HepG2 (cell line): ENCODE measurements around the gene IP6K3. TPM values are rescaled to one million over a fixed set of nuclear protein-coding genes. Genes with fewer than 3 reads are reported as not detected.
A peak's percentile ranks its signal among the peaks of the same experiment; 100 is the strongest.

Experiments used
- CREB1 ChIP-seq, 2 experiments: fragments of 450-650 bp in 1 of 2; IDR thresholded peaks; 2 replicates each; pipeline ENCODE4 v1.6.1; 2016 to 2017; ENCODE audit warnings: control low read depth in 1 of 2, mild to moderate bottlenecking in 1 of 2, missing compliant biosample characterization in 1 of 2, missing genetic modification characterization in 1 of 2
- GZF1 ChIP-seq: sonication (generic); formaldehyde crosslinking; IDR thresholded peaks from 2 replicates; pipeline ENCODE4 v1.5.1; 2020; ENCODE audit warnings: mild to moderate bottlenecking, missing genetic modification reagents
- NFKBIZ ChIP-seq: IDR thresholded peaks from 2 replicates; pipeline ENCODE4 v1.6.1; 2018; ENCODE audit warnings: missing genetic modification reagents, missing compliant biosample characterization
- NRL ChIP-seq: sonication (generic); formaldehyde crosslinking; IDR thresholded peaks from 2 replicates; pipeline ENCODE4 v1.5.0; 2020; ENCODE audit warnings: missing genetic modification reagents, mild to moderate bottlenecking, moderate library complexity, borderline replicate concordance
- PAX8 ChIP-seq: sonication (generic); formaldehyde crosslinking; IDR thresholded peaks from 2 replicates; pipeline ENCODE4 v1.8.0; 2022; ENCODE audit warnings: mild to moderate bottlenecking, missing genetic modification reagents, borderline replicate concordance
- TEAD2 ChIP-seq: sonication (generic); formaldehyde crosslinking; IDR thresholded peaks from 2 replicates; pipeline ENCODE4 v1.9.0; 2021; ENCODE audit warnings: missing genetic modification reagents
- ZNF136 ChIP-seq: sonication (generic); formaldehyde crosslinking; IDR thresholded peaks from 2 replicates; pipeline ENCODE4 v1.8.1; 2022; ENCODE audit warnings: low read depth, mild to moderate bottlenecking, moderate library complexity, missing genetic modification reagents
- ZNF207 ChIP-seq: fragments of 450-650 bp; IDR thresholded peaks from 2 replicates; pipeline ENCODE4 v1.6.1; 2016; ENCODE audit warnings: antibody characterized with exemption, borderline replicate concordance
- ZNF225 ChIP-seq: sonication (generic); formaldehyde crosslinking; IDR thresholded peaks from 2 replicates; pipeline ENCODE4 v1.4.0; 2020; ENCODE audit warnings: mild to moderate bottlenecking, missing genetic modification reagents
- ZNF317 ChIP-seq: sonication (generic); formaldehyde crosslinking; IDR thresholded peaks from 2 replicates; pipeline ENCODE4 v1.5.0; 2020; ENCODE audit warnings: mild to moderate bottlenecking, missing genetic modification reagents
- ZNF878 ChIP-seq: sonication (generic); formaldehyde crosslinking; IDR thresholded peaks from 2 replicates; pipeline ENCODE4 v1.8.1; 2023; ENCODE audit warnings: mild to moderate bottlenecking, missing genetic modification reagents, moderate library complexity
- polyA plus RNA-seq, 8 experiments: library from polyadenylated mRNA; depleted of rRNA in 3 of 8; stranded (reverse) in 7 of 8; unstranded in 1 of 8; fragments of >200 nt; fragmentation: Illumina TruSeq in 4 of 8; extraction: Trizol in 4 of 8; gene quantifications; 2 replicates each; pipeline versions ENCODE4 v1.2.1 to v1.2.3, GENCODE V29; 2011 to 2016; ENCODE audit warnings: low read depth in 4 of 8, missing spikeins in 1 of 8, mixed read lengths in 1 of 8; ENCODE audit not compliant: insufficient read depth in 1 of 8
- total RNA-seq, 5 experiments: library from RNA; depleted of rRNA; stranded (reverse); fragments of >200 nt; fragmentation: Illumina TruSeq; extraction: Trizol; gene quantifications; 2 replicates each; pipeline ENCODE4 v1.2.3, GENCODE V29; 2016; ENCODE audit warnings: low read depth in 1 of 5
- TF ChIP-seq, protein P1 (sequence below): sonication (generic); formaldehyde crosslinking; IDR thresholded peaks from 2 replicates; pipeline ENCODE4 v1.4.0; 2020; ENCODE audit warnings: missing genetic modification reagents
- TF ChIP-seq, protein P2 (sequence below): sonication (generic); formaldehyde crosslinking; IDR thresholded peaks from 2 replicates; pipeline ENCODE4 v1.4.0; 2020; ENCODE audit warnings: mild to moderate bottlenecking, missing genetic modification reagents
- TF ChIP-seq, protein P3 (sequence below): sonication (generic); formaldehyde crosslinking; IDR thresholded peaks from 2 replicates; pipeline ENCODE4 v1.8.1; 2023; ENCODE audit warnings: mild to moderate bottlenecking, missing genetic modification reagents
- TF ChIP-seq, protein P4 (sequence below), 2 experiments: sonication (generic) in 1 of 2; formaldehyde crosslinking in 1 of 2; IDR thresholded peaks; 2 replicates each; pipeline versions ENCODE4 v1.4.0 to v1.6.1; 2016 to 2020; ENCODE audit warnings: borderline replicate concordance in 1 of 2, low read depth in 1 of 2, mild to moderate bottlenecking in 1 of 2, missing genetic modification reagents in 1 of 2

The IP6K3 gene
- total and polyA plus RNA-seq, 2 of the 13 experiments (the other 11 are each of a cell fraction or from before 2014, with no cell fraction given), result 0.11 to 0.18 TPM

DNA sequence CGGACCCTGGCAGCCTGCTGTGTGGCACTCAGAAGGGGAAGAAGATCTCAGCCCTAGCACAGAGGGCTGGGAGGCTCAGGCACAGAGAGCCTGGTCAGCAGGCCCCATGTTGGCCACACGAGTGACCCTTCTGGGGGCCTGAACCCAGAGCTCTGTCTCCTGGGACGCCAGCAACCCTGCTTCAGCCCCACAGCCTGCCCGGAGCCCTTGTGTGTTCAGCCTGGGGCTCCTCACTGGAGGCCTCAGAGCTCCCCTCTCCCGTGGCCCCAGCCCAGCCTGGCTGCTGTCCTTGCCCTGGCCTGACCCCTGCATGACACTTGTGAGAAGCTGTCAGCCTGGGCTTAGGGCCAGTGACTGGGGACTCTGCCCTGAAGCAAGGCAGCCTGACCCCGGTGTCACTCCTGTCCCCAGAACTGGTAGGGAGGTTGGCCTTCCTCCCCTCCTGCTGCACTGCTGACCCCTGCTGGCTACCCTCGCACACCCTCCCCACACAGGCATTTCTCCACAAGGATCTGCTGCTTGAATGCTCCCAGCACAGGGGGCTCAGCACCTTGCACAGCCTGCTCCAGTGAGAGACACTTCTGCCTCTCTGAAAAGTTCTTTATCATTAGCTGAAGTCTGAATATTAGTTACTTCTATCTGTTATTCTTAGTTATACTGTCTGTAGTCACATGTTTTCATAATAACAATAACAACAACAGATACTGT is 15.4 kb upstream of the IP6K3 start (continued):
- TF ChIP-seq ZNF317 (CRISPR knock-in tag) (0 out of 2 replicates have a peak, but pooled peaks have one; percentile 60), ZNF878 (CRISPR knock-in tag) (no peak; the same call in none of the 2 replicates), ZNF207 (no peak), TEAD2 (CRISPR knock-in tag) (no peak), PAX8 (CRISPR knock-in tag) (no peak), ZNF225 (CRISPR knock-in tag) (no peak), NFKBIZ (CRISPR knock-in tag) (no peak; the same call in 1 of the 2 replicates), NRL (CRISPR knock-in tag) (no peak), CREB1 (IDR thresholded peaks at IDR 0.05) (no peak), CREB1 (CRISPR knock-in tag; IDR thresholded peaks at IDR 0.05) (no peak), ZNF136 (CRISPR knock-in tag) (peak; percentile 84; the same call in 1 of the 2 replicates), GZF1 (CRISPR knock-in tag) (no peak)
- TF ChIP-seq, protein P1, sequence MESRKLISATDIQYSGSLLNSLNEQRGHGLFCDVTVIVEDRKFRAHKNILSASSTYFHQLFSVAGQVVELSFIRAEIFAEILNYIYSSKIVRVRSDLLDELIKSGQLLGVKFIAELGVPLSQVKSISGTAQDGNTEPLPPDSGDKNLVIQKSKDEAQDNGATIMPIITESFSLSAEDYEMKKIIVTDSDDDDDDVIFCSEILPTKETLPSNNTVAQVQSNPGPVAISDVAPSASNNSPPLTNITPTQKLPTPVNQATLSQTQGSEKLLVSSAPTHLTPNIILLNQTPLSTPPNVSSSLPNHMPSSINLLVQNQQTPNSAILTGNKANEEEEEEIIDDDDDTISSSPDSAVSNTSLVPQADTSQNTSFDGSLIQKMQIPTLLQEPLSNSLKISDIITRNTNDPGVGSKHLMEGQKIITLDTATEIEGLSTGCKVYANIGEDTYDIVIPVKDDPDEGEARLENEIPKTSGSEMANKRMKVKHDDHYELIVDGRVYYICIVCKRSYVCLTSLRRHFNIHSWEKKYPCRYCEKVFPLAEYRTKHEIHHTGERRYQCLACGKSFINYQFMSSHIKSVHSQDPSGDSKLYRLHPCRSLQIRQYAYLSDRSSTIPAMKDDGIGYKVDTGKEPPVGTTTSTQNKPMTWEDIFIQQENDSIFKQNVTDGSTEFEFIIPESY (CRISPR knock-in tag), result peak; percentile 70
- TF ChIP-seq, protein P2, sequence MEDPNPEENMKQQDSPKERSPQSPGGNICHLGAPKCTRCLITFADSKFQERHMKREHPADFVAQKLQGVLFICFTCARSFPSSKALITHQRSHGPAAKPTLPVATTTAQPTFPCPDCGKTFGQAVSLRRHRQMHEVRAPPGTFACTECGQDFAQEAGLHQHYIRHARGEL, result 0 out of 2 replicates have a peak, but pooled peaks have one; percentile 31
- TF ChIP-seq, protein P3, sequence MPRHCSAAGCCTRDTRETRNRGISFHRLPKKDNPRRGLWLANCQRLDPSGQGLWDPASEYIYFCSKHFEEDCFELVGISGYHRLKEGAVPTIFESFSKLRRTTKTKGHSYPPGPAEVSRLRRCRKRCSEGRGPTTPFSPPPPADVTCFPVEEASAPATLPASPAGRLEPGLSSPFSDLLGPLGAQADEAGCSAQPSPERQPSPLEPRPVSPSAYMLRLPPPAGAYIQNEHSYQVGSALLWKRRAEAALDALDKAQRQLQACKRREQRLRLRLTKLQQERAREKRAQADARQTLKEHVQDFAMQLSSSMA, result 0 out of 2 replicates have a peak, but pooled peaks have one; percentile 85
- TF ChIP-seq, protein P4, sequence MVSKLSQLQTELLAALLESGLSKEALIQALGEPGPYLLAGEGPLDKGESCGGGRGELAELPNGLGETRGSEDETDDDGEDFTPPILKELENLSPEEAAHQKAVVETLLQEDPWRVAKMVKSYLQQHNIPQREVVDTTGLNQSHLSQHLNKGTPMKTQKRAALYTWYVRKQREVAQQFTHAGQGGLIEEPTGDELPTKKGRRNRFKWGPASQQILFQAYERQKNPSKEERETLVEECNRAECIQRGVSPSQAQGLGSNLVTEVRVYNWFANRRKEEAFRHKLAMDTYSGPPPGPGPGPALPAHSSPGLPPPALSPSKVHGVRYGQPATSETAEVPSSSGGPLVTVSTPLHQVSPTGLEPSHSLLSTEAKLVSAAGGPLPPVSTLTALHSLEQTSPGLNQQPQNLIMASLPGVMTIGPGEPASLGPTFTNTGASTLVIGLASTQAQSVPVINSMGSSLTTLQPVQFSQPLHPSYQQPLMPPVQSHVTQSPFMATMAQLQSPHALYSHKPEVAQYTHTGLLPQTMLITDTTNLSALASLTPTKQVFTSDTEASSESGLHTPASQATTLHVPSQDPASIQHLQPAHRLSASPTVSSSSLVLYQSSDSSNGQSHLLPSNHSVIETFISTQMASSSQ (IDR thresholded peaks at IDR 0.05; ENCODE audit: low read depth), result no peak
- TF ChIP-seq, protein P4 (CRISPR knock-in tag; IDR thresholded peaks at IDR 0.05; ENCODE audit: borderline replicate concordance), result peak; percentile 56; the same call in 1 of the 2 replicates
